Medulla oblongata (tissue), 1 donor: ENCODE data around the gene PFDN4.

Experiments used
- DNase-seq: peaks from one replicate; pipeline ENCODE4 v3.0.0-alpha.2; 2015; ENCODE audit errors: extremely low spot score

The PFDN4 gene

DNA sequence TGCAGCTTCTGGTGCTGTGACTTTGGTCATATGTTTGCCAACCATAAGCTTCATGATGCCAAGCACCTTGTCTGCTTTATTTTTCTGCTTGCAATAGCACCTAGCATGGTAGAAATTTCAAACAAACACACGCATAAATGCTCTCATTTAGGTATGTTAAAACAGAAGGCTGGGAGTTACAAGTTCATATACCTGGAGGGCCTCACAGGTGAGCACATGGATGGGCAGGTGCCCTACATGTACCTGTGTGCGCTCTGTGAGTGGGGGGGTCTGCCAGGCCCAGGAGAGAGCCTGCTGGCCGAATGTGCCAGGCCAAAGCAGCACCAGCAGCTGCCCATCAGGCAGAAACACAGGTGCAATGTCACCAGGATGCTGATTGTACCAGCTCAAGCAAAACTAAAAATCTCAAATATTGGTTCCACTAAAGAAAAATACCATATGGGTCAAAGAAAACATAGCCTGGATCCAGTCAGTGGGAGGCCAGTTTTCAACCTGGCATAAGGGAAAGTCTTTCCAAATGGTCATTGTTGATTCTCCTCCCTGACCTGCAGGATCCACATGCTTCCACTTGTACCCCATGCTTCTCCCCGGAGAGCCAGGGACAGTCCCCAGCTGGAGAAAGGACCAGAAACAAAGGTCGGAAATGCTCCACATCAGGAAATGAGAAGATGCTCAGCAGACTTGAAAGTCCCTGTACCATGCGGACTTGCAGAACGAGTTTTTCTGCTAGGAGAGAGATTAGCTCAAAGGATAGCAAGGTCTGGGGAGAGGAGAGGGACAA lies 7.2 kb upstream of the PFDN4 start:
- DNase-seq = no peak

DNA sequence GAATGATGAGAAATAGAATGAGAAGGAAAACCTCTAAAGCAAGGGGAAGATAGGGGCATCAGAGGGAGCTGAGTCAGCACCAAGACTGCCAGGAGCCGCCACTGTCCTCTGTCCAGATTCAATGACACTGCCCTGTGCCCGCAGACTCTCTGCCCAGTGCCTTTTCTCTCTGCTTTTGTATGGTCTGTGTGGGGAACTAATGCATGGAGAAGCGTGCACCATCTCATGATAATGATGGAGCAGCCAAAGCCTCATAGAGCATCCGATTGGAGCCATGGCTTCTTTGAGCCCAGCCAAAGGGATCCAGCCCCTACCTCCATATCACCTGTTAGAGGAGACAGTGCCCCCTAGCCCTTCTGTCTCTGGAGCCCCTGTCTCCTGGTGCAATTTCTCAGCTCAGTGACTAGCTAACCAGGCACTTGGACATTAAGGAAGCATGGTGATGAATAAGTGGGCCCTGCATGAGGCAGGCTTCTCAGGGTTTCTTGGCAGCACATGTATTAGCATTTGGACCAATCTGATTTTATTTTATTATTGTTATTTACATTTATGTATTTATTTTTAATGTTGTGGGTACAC lies 6.5 kb upstream of the PFDN4 start:
- no peak for DNase-seq

DNA sequence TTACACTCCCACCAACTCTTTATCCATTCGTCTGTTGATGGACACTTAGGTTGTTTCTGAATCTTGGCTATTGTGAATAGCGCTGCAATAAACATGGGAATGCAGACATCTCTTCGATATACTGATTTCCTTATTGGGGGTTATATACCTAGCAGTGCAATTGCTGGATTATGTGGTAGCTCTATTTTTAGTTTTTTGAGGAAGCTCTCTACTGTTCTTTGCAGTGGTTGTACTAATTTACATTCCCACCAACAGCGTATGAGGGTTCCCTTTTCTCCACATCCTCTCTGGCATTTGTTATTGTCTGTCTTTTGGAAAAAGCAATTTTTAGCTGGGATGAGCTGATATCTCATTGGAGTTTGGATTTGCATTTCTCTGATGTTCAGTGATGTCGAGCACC lies 4.6 kb upstream of the PFDN4 start:
- no peak for DNase-seq

DNA sequence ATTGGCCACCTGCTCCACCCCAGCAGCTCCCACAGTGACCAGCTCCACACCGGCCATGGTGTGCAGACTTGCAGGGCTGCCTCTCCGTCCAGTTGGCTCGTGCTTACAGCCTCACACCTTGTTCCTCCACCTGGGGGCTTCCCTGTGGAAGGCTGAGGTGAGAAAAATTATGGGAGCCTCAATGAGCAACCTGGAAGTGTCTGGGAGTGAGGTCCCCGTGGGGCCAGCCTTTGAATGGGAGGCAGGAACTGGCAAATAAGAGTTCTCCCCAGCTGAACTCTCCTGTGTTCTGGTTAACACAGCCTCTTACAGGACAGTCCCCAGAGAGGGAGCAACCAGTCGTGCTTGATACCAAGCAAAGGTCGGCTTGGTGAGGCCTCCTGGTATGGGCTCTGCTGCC lies 3.8 kb upstream of the PFDN4 start:
- no peak for DNase-seq

DNA sequence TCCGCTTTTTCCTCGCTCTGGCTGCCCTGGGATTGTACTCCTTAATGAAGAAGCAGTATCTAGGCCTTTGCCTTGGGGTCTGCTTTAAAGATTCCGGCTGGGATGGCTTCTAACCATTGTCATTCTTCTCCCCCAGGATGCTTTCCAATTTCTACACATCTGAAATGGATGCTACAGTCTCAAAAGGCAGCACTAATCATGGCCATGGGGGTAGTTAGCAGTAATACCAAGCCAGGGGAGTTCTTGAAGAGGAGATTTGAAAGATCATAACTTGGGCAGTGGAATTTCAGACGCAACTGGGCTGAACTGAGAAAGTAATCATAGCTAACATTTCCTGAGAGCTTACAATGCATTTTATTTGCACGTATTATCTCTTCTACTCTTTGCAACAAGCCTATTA lies 3.4 kb upstream of the PFDN4 start:
- DNase-seq = no peak

DNA sequence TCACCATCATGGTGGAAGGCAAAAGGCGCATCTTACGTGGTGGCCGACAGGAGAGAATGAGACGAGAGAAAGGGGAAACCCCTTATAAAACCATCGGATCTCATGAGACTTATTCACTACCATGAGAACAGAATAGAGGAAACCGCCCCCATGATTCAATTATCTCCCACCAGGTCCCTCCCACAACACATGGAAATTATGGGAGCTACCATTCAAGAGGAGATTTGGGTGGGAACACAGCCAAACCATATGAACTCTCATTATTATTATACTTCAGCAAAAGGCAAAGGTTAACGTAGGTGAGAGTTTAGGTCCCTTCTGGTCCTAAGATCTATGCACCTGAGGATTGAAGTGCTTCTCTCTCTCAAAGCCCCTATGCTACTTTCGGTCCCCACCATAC lies 2.4 kb upstream of the PFDN4 start:
- DNase-seq = no peak

DNA sequence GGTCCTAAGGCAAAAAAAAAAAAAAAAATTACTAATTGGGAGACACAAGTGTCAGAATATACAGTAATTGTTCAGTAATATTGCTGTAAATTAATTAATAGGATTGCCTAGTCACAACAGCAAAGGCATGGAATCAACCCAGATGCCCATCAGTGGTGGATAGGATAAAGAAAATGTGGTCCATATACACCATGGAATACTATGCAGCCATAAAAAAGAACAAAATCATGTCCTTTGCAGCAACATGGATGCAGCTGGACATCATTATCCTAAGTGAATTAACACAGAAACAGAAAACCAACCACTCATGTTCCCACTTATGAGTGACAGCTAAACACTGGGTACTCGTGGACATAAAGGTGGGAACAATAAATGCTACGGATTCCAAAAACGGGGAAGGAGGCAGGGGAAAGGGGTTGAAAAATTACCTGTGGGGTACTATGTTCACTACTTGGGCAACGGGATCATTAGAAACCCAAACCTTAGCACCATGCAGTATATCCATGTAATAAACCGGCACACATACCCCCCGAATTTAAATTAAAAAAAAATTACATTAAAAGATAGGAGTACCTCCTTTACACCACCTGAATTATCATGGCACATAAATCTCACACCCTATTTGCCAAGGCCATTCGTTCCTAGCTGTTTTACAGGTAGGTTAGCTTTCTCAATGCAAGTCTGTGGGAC lies 689 bp upstream of the PFDN4 start:
- no peak for DNase-seq

DNA sequence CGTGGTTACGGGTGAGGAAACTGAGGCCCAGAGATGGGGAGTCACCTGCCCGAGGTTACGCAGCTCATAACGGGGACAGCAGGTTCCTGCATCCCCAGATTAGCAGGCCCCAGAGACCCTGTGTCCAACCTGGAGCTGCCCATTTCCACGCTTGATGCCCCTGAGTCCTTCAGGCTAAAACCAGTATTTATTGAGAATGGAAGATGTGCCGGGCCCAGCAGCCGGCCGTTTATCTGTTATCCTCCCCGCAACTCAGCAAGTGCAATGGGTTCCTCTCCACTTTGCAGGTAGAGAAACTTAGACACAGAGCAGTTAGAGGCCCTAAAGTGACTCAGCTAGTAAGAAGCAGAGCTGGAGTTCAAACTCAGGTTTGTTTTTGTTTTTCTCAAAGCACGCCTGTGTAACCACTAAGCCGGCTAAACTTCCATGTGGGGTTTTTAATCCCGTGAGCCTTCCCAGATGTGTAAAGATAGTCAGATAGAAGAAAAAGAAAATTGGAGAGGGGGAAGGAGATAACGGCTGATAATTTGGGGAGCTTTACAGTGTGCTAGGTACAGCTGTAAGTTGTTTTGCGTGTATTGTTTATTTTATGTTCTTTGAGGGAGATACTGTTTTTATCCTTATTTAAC lies 775 bp downstream of the PFDN4 start:
- DNase-seq = peak; percentile 17

DNA sequence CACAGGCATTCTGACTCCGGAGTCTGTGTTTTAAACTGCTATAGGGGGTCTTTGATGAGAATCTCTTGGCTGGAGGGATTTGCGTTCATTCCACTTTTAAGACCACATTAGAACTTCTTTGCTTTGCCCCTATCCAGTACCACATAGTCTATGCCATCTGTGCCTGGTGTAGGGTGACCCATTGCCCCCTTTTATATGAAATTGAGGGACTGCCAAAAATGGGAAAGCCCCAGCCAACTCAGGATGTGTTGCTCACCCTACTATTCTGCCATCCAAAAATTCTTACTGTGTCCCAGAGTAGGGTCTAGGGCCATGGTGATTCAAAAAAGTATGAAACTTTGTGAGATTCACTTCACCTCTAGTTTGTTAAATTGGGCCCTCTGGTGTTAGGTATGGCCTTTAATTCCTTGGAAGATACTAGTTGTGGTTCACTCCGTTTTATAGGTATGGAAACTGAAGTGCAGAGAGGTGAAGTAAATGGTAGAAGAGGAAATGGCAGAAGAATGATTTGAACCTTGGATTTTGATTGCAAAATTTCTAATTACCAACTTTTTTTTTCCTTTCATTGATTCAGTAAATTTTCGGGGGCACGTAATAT lies 1.4 kb downstream of the PFDN4 start:
- no peak for DNase-seq

DNA sequence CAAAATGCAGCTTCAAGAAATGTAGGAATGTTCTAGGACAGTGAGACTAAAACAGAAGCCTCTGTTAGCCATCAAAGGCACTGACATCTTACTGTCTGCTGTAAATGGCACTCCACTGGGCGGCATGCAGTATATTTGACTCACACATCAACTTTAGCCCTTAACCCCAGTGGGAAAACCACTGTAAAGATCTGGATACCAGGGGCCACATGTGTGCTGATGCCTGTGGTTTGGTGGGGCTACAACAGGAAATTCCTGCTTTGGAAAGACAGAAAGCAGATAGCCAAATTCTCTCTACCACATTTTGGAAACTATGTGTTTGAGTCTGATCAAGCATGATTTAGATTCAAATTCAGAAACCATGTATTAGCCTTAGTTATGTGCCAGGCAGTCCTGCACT lies 4.3 kb downstream of the PFDN4 start:
- DNase-seq = no peak

DNA sequence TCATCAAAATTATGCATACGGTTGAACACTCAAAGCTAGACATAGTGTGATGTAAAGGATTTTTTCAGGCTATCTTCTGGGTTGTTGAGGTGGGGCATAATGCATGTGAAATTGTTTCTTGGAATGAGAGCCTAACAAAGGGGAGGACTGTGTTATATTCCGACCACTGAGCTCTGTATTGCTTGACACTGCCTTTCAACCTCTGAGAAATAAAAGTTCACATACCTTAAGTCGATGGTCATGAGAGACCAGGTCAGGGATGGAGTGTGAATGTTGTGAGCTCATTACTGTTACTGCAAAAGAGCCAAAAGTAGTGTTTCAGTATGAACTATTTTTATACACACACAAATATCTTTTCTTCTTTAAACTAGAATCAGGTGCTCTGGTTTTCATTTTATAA lies 5.0 kb downstream of the PFDN4 start:
- no peak for DNase-seq

DNA sequence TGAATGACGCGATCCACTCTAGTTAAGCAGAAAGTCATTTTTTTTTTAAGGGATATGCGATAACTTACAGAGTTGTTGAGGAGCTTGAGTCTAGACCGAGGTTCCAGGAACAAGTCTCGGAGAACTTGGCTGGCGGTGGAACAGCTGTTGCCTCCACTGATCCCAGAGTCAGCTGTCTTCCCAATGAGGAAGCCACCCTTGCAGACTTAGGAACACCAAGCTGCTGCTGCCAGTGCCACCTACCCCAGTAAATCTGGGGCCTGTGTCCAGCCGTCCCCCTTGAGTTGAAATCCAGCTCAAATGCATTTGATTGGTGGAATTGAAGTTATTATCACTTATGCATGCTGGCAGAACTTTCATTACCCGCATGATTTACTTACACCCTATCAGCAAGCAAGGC lies 6.7 kb downstream of the PFDN4 start:
- DNase-seq = no peak

DNA sequence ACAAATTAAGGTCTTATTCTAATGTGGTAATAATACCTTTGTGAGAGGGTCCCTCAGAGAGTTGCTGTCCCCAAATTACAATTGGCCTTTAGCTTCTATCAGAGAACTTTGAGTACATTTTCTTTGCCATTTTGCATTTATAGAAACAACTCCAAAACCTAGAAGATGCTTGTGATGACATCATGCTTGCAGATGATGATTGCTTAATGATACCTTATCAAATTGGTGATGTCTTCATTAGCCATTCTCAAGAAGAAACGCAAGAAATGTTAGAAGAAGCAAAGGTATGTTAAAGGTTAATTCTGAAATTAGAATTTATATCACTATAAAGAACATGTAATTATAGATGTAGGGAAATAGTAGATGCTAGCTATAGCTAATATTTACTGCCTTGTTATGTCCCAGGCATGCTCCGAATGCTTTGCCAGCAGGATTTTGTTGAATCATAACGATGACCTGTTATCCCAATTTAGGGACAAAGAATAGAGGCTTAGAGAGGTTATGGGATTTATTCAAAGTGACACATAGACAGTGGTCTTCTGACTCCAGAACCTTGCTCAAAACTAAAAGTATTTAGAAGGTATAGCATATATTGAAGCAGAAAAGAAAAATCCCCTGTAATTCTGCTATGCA lies 7.4 kb downstream of the PFDN4 start:
- no peak for DNase-seq

DNA sequence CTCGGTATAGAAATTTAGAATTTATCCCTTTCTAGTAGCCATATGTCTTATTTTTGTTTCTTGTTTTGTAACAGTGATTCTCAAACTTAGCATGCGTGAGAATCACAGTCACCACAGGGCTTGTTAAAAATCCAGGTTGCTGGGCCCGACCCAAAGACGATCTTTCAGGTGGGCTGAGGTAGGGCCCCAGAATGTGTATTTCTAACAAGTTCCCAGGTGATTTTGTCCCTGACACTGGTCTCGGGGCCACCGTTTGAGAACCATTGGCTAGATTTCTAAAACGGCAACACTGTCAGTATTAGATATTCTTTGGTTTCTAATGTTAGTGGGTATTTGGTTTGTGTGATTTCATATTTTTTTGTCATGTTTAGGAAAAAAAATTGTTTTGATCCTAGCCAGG lies 9.9 kb downstream of the PFDN4 start:
- no peak for DNase-seq

DNA sequence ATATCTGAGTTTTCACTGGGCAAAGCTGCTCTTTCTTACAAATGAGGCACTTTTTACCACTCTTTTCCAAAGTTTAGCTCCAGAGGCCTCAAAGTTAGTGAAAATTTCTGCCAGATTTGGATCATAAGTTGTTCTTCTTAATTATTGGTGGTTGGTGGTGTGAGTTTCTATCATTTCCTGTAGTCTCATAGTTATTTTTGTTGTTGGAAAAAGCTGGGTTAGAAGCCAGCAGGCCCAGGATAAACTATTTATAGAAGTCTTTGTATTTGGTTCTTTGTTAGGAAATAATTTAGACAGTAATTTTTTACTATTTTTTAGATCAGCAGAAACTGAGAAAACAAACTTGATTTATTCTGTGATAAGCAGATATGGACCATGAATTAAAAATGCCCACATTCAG lies 10.6 kb downstream of the PFDN4 start:
- no peak for DNase-seq

DNA sequence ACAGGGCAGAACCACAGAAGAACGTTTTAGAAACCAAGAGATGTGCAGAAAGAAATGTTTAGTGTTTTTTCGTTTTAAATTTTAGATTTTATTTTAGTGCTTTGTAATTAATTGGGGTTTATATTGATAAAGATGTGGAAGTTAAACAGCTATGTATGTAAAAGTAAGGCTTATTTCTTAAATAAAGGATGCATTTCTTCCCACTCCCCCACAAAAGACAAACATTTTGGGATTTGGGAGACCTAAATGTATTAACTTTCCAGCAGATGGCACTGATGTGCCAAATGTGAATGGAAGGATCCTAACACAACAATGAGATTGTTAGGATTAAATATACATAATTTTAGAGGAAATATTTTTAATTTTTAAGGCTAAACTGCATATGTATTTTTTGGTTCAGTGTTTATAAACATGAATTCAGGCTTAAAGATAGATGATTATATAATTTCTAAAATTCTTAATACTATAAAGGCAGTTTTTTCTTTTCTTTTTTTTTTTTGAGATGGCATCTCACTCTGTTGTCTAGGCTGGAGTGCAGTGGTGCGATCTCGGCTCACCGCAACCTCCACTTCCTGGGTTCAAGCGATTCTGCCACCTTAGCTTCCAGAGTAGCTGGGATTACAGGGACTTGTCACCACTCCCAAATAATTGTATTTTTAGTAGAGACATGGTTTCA lies 12.0 kb downstream of the PFDN4 start:
- peak; percentile 62 for DNase-seq

DNA sequence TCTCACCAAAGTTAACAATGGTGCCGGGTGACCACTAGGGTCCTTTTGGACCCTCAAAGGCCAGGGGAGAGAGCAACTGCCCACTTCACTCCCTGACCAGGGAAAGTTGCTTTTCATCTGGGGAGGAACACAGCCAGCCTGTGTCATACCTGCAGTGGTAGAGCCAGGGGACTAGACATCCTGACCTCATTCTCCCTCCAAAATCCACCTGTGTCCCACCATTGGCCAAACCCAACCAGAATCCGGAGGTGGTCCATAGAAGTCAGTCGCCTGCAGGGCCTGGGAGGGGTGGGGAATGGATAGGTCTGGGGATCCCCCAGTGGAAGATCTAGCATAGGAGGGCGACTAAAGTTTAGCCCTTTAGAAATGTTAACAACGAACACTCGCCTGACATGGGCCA lies 12.8 kb downstream of the PFDN4 start:
- no peak for DNase-seq

DNA sequence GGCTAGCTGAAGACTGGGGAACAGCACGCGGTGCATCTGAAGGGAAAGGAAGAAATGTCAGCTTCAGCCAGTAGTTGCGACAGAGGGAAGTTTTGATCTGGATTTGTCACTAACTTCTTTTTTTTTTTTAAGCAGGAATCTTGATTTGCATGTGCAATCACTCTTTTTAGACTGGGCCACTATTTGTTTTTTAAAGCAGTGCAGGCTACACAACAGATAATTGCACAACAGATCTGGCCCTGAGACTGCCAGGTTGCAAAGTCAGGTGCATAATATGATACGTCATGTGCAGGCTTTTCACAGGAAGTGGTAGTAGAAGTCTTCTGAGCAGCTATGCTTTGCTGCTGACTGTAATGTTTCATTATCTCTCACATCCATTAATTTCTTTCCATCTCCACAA lies 13.5 kb downstream of the PFDN4 start:
- DNase-seq = no peak

DNA sequence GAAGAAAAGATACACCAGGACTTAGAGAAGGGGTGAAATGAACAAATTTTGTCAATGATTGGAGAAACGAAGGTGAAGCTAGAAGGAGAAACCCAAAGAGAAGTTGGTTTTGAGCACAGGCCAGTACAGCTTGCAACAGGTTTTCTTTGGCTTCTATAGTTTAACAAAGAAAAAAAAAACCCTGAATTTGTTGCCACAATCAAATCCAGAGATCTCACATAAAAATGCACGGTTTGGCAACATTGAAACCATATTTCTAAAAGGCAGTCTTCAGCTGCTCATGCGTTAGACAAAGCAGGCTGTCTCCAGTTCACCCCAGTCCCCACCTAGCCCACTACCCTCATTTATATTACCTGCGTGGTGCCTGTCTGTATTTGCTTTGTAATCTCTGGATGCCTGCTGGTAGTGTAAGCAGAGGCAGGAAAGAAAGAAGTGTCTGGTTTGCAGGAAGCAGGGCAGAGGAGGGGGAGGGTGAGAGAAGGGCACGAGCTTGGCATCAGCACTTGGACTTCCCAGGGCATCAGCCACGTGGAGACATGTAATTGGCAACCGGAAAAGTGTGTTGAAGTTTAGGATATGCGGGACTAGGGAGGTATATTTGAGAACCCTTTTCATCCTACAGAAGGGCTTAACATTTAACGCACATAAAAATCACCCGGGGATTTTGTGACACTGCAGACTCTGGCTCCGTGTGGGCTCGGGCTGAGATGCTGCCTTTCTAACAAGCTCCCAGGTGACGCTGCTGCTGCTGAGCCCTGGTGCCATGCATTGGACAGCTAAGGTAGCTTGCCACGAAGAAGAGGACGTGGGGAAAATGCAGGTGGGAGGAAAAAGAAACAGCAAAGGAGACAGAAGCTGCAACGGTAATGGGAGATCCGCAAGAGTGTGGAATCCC lies 14.4 kb downstream of the PFDN4 start:
- DNase-seq = no peak

DNA sequence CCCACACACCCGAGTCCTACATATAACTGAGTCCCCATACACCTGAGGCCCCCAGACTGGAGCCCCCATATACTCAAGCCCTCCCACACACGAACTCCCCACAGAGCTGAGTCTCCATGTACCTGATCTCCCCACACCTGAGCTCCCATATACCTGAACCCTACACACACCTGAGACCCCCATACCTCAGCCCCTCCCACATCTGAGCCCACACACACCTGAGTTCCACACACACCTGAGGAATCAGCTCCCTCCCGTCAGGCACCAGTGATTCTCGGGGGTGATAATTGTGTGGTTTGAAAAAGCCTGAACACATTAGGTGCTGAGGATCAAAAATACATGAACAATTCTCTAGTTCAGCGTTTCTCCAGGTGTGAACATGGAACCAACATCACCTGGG lies 15.4 kb downstream of the PFDN4 start:
- DNase-seq = no peak
